CD4-positive, alpha-beta T cell treated with Interleukin-15 for 4 hours (primary cell): Measurements from ENCODE around the gene GRAMD2A.

ENCODE experiments used
- DNase-seq: peaks from one replicate; pipeline ENCODE4 v3.0.0-alpha.2; 2020; ENCODE audit warnings: low spot score

Gene GRAMD2A

DNA sequence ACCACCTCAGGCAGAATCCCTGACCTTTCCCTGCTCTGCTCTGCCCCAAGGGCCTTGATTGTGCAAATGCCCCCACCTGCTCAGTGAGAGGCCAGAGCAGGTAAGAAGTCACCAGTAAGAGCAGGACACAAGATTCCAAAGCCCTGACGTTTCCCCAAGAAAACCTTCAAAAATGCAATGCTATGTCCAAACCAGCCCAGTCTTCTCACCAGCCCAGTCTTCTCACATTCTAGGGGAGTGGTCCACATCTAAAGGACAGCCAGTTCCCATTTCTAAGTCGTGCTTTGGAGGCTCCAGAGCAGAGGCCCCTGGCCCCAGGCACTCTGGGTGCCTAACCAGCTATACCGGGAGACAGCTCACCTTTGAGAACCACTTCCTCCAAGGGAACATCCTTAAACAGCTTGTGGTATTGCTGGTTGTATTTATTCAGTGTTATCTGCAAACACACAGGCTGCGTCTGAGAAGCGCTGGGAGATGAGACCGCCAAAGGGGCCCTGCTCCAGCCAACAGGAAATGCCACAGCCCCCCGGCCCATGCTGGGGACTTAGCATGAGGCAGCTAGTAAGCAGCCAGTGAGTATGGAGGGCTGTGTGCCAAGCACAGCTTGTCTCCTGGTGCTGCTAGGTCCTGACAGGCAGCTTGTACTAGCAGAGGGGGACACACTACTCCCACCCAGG, 29.3 kb downstream of the GRAMD2A start:
- no peak for DNase-seq

- no peak for DNase-seq
These were observed 30.1 kb downstream of the GRAMD2A start for GRCh38 chr15:72167445-72167844.

GRCh38 chr15:72166716-72167417, 30.7 kb downstream of the GRAMD2A start:
- no peak for DNase-seq

DNA sequence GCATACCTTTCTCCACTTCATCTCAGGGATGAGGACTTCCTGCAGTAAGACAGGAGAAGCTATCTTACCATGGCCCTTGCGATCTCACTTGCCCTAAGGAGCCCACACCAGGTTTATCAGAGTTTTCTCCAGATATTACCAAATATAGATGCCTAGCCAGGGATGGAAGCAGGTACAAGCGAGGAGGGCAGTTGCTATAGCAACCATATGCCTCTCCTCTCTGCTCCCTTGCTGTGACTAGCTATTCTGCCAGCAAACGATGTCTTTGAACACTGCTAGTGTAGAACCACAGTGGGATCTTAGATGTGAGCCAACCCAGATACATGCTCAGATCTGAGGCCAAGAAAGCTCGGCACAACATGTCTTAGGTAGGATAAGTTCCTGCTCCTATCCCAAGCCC, 33.9 kb downstream of the GRAMD2A start:
- no peak for DNase-seq

DNA sequence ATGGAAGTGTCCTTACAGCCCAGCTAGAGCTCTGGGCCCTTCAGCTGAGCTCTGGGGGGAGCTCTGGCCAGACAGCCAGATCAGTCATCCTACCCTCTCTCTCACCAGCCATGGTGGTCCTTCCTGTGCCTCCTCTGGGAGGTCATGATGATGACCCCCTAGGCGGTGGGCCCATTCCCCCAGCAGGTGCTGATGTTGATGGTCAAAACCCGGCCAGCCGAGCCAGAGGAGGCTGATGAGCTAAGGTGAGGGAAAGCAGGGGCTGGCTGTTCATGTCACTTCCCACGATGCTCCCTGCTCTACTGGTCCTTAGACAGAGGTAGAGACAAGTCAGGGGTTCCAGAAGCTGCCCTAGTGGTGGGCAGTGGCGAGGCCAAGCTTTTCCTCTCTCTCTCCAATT, 35.0 kb downstream of the GRAMD2A start:
- no peak for DNase-seq

GRCh38 chr15:72161361-72162132, 36.0 kb downstream of the GRAMD2A start:
- DNase-seq = no peak

- DNase-seq = no peak
These were observed 36.8 kb downstream of the GRAMD2A start for GRCh38 chr15:72160696-72161245.

GRCh38 chr15:72156928-72157327, 40.7 kb downstream of the GRAMD2A start:
- DNase-seq = no peak

GRCh38 chr15:72155635-72156616, 41.7 kb downstream of the GRAMD2A start:
- peak; percentile 76 for DNase-seq

DNA sequence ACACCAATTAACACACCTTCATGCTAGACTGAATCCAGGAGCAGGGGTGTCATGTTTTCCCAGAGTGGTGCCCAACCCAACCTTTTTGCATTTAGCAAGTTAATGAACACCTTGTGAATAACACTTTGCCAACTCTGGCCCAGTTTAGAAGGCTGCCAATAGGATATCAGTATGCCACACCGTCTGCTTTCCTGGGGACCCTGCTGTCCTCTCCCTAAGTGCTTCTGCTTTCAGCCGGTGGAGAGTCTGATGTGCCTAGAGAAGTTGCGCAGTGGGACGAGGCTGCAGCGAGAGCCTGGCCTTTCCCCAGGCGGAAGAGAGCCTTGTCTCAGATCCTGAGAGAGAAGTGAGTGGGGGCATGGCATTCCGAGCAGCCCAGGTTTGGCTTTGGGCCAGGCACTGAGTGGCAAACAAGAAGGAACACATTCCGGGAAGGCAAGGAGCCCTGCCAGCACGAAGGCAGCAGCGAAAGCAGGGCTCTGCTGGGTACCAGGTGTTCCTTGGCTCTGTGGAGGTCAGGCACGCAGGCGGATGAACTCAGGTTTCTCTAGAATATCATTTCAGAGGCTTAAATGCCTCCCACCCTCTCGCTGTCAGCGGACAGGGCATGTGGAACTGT, 42.5 kb downstream of the GRAMD2A start:
- DNase-seq = no peak

DNA sequence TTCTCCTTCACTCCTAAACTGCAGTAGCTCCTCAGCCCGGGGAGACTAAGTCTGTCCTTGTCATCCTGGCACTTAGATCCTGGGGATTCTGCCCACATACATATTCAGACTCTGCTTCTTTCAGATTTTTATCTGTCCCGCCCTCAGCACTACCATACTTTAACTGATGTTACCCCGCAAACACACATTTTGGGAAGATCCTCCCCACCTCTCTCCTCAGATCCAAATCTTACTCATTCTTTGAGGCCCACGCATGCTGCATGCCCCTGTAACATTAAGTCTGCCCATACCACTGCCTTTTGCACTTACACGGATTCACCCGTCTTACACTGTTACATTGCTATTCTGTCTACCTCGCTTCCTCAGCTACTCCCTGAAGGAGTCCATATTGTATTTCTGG, 43.3 kb downstream of the GRAMD2A start:
- no peak for DNase-seq

GRCh38 chr15:72153269-72154000, 44.2 kb downstream of the GRAMD2A start:
- no peak for DNase-seq

- DNase-seq = no peak
These were observed 50.2 kb downstream of the GRAMD2A start for GRCh38 chr15:72147418-72147817.

GRCh38 chr15:72146934-72147333, 50.7 kb downstream of the GRAMD2A start:
- DNase-seq = no peak

GRCh38 chr15:72146221-72146620, 51.4 kb downstream of the GRAMD2A start:
- no peak for DNase-seq

GRCh38 chr15:72141171-72142084, 56.2 kb downstream of the GRAMD2A start:
- no peak for DNase-seq

DNA sequence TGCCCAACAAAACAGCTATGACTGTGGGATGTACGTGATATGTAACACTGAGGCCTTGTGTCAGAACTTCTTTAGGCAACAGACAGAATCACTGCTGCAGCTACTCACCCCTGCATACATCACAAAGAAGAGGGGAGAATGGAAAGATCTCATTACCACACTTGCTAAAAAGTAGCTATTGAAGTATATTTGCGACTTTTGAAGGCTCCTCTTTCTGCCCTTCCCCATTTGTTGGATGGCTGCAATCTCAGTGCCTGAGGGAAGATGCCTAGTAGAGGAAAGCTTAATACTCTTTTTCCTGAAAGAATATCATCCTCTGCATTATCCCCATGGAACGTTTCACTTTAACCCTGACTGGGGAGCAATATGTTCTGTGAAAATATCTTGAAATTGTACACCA, 57.5 kb downstream of the GRAMD2A start:
- no peak for DNase-seq

DNA sequence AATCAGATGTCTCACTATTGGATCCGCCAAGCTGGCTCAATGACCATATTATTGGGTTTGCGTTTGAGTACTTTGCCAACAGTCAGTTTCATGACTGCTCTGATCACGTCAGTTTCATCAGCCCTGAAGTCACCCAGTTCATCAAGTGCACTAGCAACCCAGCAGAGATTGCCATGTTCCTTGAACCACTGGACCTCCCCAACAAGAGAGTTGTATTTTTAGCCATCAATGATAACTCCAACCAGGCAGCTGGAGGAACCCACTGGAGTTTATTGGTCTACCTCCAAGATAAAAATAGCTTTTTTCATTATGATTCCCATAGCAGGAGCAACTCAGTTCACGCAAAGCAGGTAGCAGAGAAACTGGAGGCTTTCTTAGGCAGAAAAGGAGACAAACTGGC, 57.9 kb downstream of the GRAMD2A start:
- DNase-seq = no peak
